ENCODE measurements around the gene MYLK. TPM values are rescaled to one million over a fixed set of nuclear protein-coding genes. Genes with fewer than 3 reads are reported as not detected.

Gene MYLK
- total and polyA plus RNA-seq, 2 donors (not counting 1 experiment from before 2014, with no cell fraction given) = 0.51 TPM; not detected in 1

- no peak overlapping the region for H3K4me3 ChIP-seq (ENCODE audit: control extremely low read depth in 1 of 5, extremely low read depth in 1 of 5, insufficient read depth in 1 of 5, low read depth in 2 of 5, low read length in 4 of 5)
- H3K9me3 Mint-ChIP-seq (ENCODE audit: insufficient read depth) = peaks cover 4% of the 10 kb centered on the region
Observed at GRCh38 chr3:123590685-123591450, 293.3 kb downstream of the MYLK start.

More at GRCh38 chr3:123590685-123591450, 293.3 kb downstream of the MYLK start:
- peaks cover 6 to 7% of the 10 kb centered on the region in 2 donors for H3K4me1 ChIP-seq (ENCODE audit: control insufficient read depth in 2 of 2, insufficient read depth in 2 of 2, low read length in 2 of 2)
- intact Hi-C loops (cut with micrococcal nuclease) = no loop called here
- CTCF ChIA-PET = no interaction called here
- peaks cover 15% of the 10 kb centered on the region for H3K79me2 ChIP-seq (ENCODE audit: control insufficient read depth, insufficient read depth, low read length)
- Mint-ChIP-seq H3K27me3 (no peaks in the 10 kb centered on the region), H3K4me1 (peaks cover 4% of the 10 kb centered on the region), H3K27ac (no peak overlapping the region), H3K4me3 (no peak overlapping the region)
- WGBS (ENCODE audit: insufficient coverage) = 100% methylated on average over 3 of the region's 3 CpGs
- H3K36me3 ChIP-seq (replicated peaks in 1 of 2; ENCODE audit: control extremely low read depth in 1 of 2, control insufficient read depth in 1 of 2, extremely low read depth in 1 of 2, insufficient read depth in 2 of 2, low read length in 1 of 2) = peaks cover 1 to 4% of the 10 kb centered on the region in 2 experiments
- H4K20me1 ChIP-seq (ENCODE audit: control insufficient read depth, insufficient read depth, low read length, poor library complexity, severe bottlenecking) = no peaks in the 10 kb centered on the region
- H3K9me3 ChIP-seq (ENCODE audit: control extremely low read depth in 1 of 3, control insufficient read depth in 2 of 3, insufficient read depth in 1 of 3, low read length in 2 of 3) = peaks cover 4 to 23% (median 21%) of the 10 kb centered on the region in 3 donors
- POLR2A ChIA-PET = no interaction called here
- no peak overlapping the region for H2AFZ ChIP-seq (ENCODE audit: insufficient read depth, low read depth, low read length, poor library complexity, severe bottlenecking)
- TF ChIP-seq CTCF (IDR thresholded peaks at IDR 0.05) = no peak
- no peak for TF ChIP-seq EZH2 (IDR thresholded peaks at IDR 0.05; ENCODE audit: borderline replicate concordance, insufficient read depth, low read depth, low read length, poor library complexity, severe bottlenecking)
- ATAC-seq (ENCODE audit: low read depth) = no peak
- no peak overlapping the region for H3K27ac ChIP-seq (ENCODE audit: low read length in 2 of 2)
- H3K9ac ChIP-seq (ENCODE audit: low read length) = no peak overlapping the region
- no peak overlapping the region for H3K4me2 ChIP-seq (replicated peaks; ENCODE audit: low read depth, low read length, poor library complexity, severe bottlenecking)
- H3K27me3 ChIP-seq (replicated peaks in 1 of 4; ENCODE audit: control extremely low read depth in 1 of 4, control insufficient read depth in 3 of 4, insufficient read depth in 4 of 4, low read length in 3 of 4) = no peaks in the 10 kb centered on the region
- no peak for DNase-seq

Data from B cell (primary cell).